Kidney capillary endothelial cell (primary cell): ENCODE measurements around the gene TSPOAP1.

Source experiments
- DNase-seq: peaks from one replicate; pipeline ENCODE4 v3.0.0-alpha.2; 2018; ENCODE audit warnings: low spot score

Gene TSPOAP1

GRCh38 chr17:58252141-58252540 lies 76.5 kb downstream of the TSPOAP1 start:
- no peak for DNase-seq
